Motor neuron (in vitro differentiated cells): ENCODE measurements around the gene ALS2CL. TPM values are rescaled to one million over a fixed set of nuclear protein-coding genes. Genes with fewer than 3 reads are reported as not detected.

Source experiments
- ATAC-seq, 8 experiments: fragments of 200-7000 bp; cut with Tn5 transposase; replicated peaks in 6 of 8; 2 replicates each; pipeline ENCODE4 v1.8.0; 2021; ENCODE audit warnings: mild to moderate bottlenecking in 8 of 8, moderate library complexity in 8 of 8
- H3K27ac ChIP-seq, 2 donors: fragments of 250-450 bp; sonication (Bioruptor Pico); 2 replicates each; pipeline ENCODE4 v1.9.0; 2021; ENCODE audit warnings: antibody characterized with exemption in 2 of 2, mild to moderate bottlenecking in 2 of 2, moderate library complexity in 1 of 2
- H3K4me1 ChIP-seq, 2 donors: fragments of 250-450 bp; sonication (Bioruptor Pico); replicated peaks in 1 of 2; 2 replicates each; pipeline ENCODE4 v1.6.1; 2021; ENCODE audit warnings: antibody characterized with exemption in 2 of 2, mild to moderate bottlenecking in 2 of 2, moderate library complexity in 1 of 2
- H3K4me3 ChIP-seq, 5 donors: fragments of 250-450 bp; sonication (Bioruptor Pico); 2 replicates each; pipeline ENCODE4 v1.9.0; 2021; ENCODE audit warnings: antibody characterized with exemption in 5 of 5, mild to moderate bottlenecking in 5 of 5, moderate library complexity in 4 of 5
- WGBS, 10 experiments: fragments of 450-650 bp; shearing (Covaris generic); methylation state at CpG; one replicate each; pipeline ENCODE4 v1.0.0; 2022; 5-methylcytosine and 5-hydroxymethylcytosine counted together
- in situ Hi-C, 9 experiments: fragments of 400-800 bp; cut with MboI; loops; one replicate each; pipeline ENCODE4 v1.15.0; 2021; ENCODE audit warnings: low sequenced_read_pairs in 9 of 9, low pct_unique_long_range_greater_than_20kb in 2 of 9; ENCODE audit not compliant: unreplicated experiment in 9 of 9
- total RNA-seq, 8 experiments: library from RNA; unstranded; fragments of 300-600 nt; gene quantifications; 2 replicates each; pipeline versions ENCODE4 v1.2.3 to v1.2.4, GENCODE V29; 2022

Gene ALS2CL
- total RNA-seq, 8 experiments from 2014 or later = 0.49 to 3.3 (median 1.5) TPM

DNA sequence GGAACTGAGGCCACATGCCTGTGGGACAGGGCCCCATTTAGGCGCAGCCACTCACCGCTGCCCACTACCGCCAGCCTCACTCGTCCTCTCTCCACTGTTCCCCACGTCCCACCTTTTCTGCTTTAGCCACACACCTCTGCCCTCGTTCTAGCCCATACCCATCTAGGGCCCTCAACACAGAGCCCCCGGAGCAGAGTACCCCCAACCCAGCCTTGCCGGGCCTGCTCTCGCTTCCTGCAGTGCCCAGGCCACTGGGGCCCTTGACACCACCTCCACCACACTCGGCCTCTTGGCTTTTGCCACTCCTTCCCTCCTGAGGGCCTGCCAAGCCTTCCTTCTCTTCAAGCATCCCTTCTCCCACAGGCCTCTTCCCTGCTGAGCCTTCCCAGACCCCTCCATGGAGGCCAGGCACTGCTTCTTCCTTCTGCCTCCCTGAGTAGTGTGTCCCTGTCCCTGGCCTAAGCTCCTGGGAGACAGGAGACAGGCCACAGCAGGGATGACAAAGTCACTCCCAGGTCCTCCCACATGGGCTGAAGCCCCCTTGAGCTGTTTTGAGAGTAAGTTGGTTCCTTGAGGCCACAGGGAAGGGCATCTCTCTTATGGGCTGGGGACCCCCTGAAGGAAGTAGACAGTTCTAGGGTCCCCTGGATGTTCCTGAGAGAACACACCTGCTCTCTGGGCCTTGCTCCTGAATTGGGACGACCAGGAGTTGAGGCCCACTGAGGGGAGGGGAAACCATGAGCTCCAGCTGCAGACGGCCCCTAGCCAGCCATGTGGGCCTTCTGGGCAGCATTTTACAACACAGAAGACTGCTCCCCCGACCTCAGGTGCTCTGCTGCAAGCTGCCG lies 19.8 kb upstream of the ALS2CL start:
- Histone ChIP-seq H3K27ac (no peak overlapping the region), H3K4me3 (no peak overlapping the region), H3K4me1 (peaks cover 6% of the 10 kb centered on the region in 2 donors)
- ATAC-seq = no peak
- in situ Hi-C loops = loop anchor here in 8 of 9 experiments (10.0 to 25.0 kb wide), 5 partner anchors 172 to 649 kb away; partner anchors contain the start of gene PTH1R (in 5 of the 8)
- WGBS, 10 experiments = 0 to 100% (median 58%) methylated on average over 1 to 5 of the region's 14 CpGs; no CpG with 5 or more reads in 2 of the 10 experiments

DNA sequence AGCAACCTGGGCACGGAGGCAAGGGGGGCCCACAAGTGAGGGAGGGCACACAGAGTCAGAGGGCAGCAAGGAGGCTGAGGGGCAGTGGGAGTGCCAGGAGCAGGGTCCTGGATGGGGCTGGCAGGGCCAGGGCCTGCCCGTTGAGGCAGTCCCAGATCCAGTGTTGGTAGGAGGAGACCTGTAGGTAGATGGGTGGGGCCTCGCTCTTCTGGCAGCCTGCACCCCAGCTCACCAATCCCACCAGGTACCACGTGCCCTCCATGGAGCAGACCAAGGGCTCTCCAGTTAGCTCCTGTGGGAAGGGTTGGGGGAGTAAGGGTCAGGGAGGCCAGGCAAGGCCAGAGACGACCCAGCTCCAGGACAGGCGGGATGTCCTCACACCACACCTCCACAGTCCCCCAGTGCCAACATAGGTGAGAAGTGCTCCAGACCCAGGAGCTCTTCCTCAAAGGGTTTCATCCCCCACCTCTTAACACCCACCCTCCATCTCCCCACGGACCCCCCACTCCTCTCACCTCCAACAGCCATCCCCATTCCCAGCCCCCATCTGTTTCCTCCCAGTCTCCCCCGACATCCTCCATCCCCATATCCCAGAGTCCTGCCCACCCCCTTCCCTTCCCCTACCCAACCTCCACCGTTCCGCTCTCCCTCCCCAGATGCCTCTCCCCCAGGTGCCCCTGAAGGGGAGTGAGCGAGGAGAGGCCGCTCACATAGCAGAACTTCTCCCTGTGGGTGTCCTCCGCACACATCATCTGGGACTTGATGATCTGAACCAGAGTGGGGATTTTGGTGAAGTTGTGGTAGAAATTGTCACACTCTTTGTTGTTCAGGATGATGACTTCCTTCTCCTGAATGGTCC lies 18.9 kb upstream of the ALS2CL start:
- peaks cover 6% of the 10 kb centered on the region in 2 donors for H3K4me1 ChIP-seq
- H3K4me3 ChIP-seq = no peak overlapping the region
- H3K27ac ChIP-seq = no peak overlapping the region
- WGBS, 10 experiments = 80% methylated on average over 1 of the region's 13 CpGs; no CpG with 5 or more reads in 9 of the 10 experiments
- no peak for ATAC-seq
- in situ Hi-C loops = loop anchor here in 8 of 9 experiments (10.0 to 25.0 kb wide), 5 partner anchors 172 to 650 kb away; partner anchors contain the start of gene PTH1R (in 5 of the 8)

DNA sequence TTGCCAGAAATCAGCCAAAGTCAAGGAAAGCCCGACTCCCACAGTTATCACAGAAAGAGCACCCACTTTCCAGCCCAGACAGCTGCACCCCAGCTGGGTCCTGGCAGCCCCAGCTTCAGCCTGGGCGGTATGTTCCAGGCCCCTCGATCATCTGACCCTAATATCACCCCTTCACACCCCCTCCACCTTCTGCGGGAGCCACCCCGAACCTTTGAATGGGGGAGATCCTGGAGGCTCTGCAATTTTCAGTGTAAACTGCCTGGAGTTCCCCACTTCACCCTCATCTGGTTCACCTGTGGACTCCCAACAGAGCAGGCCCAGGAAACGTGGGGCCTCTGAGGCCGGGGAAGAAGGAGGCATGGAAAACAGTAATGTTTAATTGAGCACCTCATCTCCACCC lies 18.3 kb upstream of the ALS2CL start:
- 70 to 72% methylated on average over 2 to 3 of the region's 7 CpGs; no CpG with 5 or more reads in 8 of the 10 experiments for WGBS, 10 experiments
- in situ Hi-C loops = loop anchor here in 8 of 9 experiments (10.0 to 25.0 kb wide), 5 partner anchors 173 to 651 kb away; partner anchors contain the start of gene PTH1R (in 5 of the 8)

DNA sequence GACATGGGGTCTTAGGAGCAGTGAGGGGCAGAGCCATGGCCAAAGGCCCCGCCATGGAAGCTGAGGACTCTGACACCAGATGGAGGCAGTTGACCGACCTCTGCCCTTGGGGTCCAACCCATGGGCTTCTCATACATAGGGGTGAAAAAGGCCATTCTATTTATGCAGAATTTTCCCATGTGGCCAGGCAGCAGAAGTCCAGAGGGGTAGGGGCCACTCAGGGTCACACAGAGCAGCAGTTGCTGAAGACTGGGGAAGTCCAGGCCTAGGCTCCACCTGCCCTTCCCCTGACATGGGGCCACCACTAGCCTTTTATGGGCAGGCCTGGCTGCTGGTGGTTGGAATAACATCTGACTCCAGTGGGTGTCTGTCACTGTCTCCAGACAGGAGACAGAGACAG lies 17.8 kb upstream of the ALS2CL start:
- WGBS, 10 experiments = 100% methylated on average over 2 of the region's 2 CpGs; no CpG with 5 or more reads in 9 of the 10 experiments
- in situ Hi-C loops = loop anchor here in 8 of 9 experiments (10.0 to 25.0 kb wide), 5 partner anchors 173 to 651 kb away; partner anchors contain the start of gene PTH1R (in 5 of the 8)
- no peak for ATAC-seq

More for the DNA sequence above, 18.3 kb upstream of the ALS2CL start:
- Histone ChIP-seq H3K27ac (no peak overlapping the region), H3K4me3 (no peak overlapping the region), H3K4me1 (peaks cover 6% of the 10 kb centered on the region in 2 donors)
- ATAC-seq = no peak

DNA sequence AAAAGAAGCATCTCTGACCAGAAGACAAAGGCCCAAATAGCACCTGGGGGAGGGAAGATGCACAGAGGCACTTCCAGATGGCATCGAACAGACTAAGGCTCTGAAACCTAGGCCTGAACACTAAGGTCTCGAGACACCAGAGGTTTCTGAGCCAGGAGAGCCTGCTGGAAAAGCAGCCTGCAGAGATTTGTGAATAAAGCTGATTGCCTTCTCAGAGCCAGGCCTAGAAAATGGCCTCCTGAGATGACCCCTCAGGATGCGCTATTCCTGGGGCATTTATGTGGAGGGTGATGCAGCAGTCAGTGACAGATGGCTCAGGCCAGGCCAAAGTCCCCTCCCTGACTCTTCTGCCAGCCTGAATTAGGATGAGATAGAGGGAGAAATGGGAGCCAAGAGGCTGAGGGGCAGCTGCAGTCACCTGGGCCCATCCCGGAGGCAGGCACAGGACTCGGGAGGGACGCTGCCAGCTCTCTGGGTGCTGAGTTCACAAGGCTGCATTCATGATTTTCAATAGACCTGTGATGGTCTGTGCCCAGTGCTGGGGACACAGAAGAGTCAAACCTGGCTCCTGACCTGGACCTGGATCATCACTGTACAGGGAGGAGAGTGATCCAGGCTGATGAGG lies 17.3 kb upstream of the ALS2CL start:
- Histone ChIP-seq H3K4me3 (no peak overlapping the region), H3K4me1 (peaks cover 6% of the 10 kb centered on the region in 2 donors), H3K27ac (no peak overlapping the region)
- peak in 1 of 8 experiments; percentile 17 for ATAC-seq
- 40 to 87% (median 80%) methylated on average over 1 to 3 of the region's 6 CpGs; no CpG with 5 or more reads in 5 of the 10 experiments for WGBS, 10 experiments
- in situ Hi-C loops = loop anchor here in 8 of 9 experiments (10.0 to 25.0 kb wide), 5 partner anchors 174 to 652 kb away; partner anchors contain the start of gene PTH1R (in 5 of the 8)

More for the DNA sequence above, 17.8 kb upstream of the ALS2CL start:
- Histone ChIP-seq H3K27ac (no peak overlapping the region), H3K4me1 (peaks cover 6% of the 10 kb centered on the region in 2 donors), H3K4me3 (no peak overlapping the region)

DNA sequence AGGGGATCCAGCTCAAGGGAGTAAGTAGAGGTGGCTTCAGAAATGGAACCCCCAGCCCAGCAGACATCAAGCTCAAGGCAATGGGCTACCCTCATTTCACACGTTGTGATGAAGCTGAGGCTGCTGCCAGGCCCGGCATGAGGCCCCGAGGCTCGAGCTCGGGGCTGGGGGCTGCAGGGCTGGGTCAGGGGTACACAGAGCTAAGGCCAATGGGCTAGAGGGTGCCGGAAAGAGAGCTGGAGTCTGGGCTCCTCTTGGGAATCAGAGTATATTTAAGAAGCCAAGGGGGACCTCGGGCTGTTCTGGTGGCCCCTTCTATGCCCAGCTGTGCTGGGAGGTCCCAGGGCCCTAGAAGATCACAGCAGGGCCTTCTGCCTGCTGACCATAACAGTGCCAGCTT lies 16.8 kb upstream of the ALS2CL start:
- peaks cover 6 to 10% of the 10 kb centered on the region in 2 donors for H3K4me1 ChIP-seq
- 73% methylated on average over 2 of the region's 7 CpGs; no CpG with 5 or more reads in 9 of the 10 experiments for WGBS, 10 experiments
- in situ Hi-C loops = loop anchor here in 8 of 9 experiments (10.0 to 25.0 kb wide), 5 partner anchors 175 to 652 kb away; partner anchors contain the start of gene PTH1R (in 5 of the 8)
- H3K4me3 ChIP-seq = no peak overlapping the region
- H3K27ac ChIP-seq = no peak overlapping the region
- no peak for ATAC-seq

DNA sequence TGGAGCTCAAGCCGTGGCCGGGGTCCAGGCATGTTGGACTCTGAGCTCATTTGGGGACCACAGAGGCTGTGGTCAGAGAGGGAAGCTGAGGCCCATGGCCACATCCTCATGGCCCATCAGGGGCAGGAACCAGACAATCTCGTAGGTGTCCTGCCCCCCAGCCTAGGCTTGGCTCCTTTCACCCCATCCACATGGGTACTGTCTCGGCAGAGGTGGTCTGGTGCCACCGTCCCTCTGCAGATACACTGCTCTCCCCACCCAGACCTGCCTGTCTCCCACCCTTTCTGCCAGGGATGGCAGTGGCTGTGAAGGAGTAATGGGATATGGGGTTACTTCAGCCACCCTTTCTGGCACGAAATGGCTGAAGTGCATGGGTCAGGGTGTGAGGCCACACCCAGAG lies 16.2 kb upstream of the ALS2CL start:
- H3K4me3 ChIP-seq = no peak overlapping the region
- peaks cover 6 to 14% of the 10 kb centered on the region in 2 donors for H3K4me1 ChIP-seq
- 0 to 87% (median 60%) methylated on average over 1 to 3 of the region's 6 CpGs; no CpG with 5 or more reads in 7 of the 10 experiments for WGBS, 10 experiments
- no peak overlapping the region for H3K27ac ChIP-seq
- no peak for ATAC-seq
- in situ Hi-C loops = loop anchor here in 8 of 9 experiments (10.0 to 25.0 kb wide), 5 partner anchors 175 to 653 kb away; partner anchors contain the start of gene PTH1R (in 5 of the 8)

DNA sequence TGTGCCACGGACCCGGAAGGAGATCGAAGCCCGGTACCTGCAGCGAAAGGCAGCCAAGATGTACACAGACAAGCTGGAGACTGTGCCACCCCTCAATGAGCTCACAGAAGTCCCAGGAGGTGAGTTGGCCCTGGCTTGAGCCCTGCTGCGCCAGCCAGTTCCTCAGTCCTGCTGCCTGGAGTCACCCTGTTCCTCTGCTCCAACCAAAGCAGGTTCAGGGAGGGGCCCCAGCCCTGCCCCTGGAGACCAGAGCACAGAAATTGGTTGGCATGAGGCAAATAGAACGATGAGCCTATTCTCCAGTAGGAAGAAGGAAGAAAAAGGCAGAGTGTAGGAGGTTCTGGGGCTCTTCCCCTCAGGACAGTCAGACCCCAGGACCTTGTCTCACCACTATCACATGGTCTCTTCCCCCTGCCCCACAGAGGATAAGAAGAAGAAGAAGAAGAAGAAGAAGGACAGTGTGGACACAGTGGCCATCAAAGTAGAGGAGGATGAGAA lies 15.7 kb upstream of the ALS2CL start:
- Histone ChIP-seq H3K4me1 (peaks cover 6 to 14% of the 10 kb centered on the region in 2 donors), H3K4me3 (no peak overlapping the region), H3K27ac (no peak overlapping the region)
- in situ Hi-C loops = loop anchor here in 7 of 9 experiments (25.0 kb wide), 4 partner anchors 178 to 653 kb away; partner anchors contain the start of gene PTH1R (in 5 of the 7)
- ATAC-seq = no peak
- WGBS, 10 experiments = 0 to 100% (median 90%) methylated on average over 1 to 6 of the region's 7 CpGs; no CpG with 5 or more reads in 5 of the 10 experiments

DNA sequence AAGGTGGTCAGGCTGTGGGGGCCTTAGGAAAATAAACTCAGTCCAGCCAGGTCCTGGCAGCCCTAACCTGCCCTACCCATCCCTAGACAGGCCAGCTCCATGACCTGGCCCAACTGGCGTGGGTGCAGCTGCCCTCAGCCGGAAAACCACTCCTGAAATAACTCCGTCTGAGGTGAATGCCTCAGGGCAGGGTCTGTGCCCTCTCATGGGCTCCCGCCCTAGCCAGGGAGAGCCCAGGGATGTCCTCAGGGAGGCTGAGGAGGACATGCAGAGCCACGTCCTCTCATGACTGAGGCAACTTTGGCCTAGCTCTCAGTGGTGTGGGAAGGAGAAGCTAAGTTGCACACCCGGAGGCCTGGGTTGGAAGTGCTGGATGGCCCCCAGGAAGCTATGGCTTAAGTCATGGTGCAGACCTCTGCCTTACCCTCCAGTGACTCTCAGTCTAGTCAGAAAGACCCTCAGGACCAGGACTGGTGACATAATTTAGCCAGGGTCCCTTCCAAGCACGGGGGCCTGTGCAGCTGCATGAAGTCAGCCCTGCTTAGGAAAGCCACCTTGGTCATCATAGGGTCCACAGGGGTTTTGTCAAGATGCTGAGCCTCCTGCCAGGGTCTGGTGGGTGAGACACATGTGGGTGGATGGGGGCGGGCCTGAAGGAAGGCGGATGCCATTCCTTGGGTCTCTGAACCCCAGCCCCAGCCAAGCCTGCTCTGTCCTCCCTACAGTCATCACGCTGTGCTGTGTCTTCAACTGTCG lies 15.1 kb upstream of the ALS2CL start:
- in situ Hi-C loops = loop anchor here in 7 of 9 experiments (25.0 kb wide), 4 partner anchors 179 to 654 kb away; partner anchors contain the start of gene PTH1R (in 5 of the 7)
- no peak overlapping the region for H3K4me3 ChIP-seq
- peaks cover 6 to 14% of the 10 kb centered on the region in 2 donors for H3K4me1 ChIP-seq
- 40 to 100% (median 51%) methylated on average over 1 to 3 of the region's 11 CpGs; no CpG with 5 or more reads in 7 of the 10 experiments for WGBS, 10 experiments
- ATAC-seq = no peak
- no peak overlapping the region for H3K27ac ChIP-seq

DNA sequence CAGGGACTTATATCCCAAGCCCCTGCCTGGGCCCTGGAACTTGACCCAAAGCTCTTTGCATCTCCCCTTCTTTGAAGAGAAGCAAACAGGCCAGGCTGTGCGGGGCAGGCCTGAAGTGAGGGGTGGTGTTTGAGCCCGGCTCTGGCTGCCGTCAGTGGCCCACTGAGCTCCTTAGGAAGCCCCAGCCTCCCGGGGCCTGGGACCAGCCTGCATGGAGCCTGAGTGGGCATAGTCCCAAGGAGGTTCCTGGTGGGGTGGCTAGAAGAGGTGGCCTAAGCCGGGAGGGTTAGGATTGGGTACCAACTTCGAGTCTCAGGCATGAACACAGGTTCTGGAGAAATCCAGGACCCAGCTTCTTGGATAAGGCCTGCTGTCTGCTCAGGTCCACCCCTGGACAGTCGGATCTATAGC lies 14.1 kb upstream of the ALS2CL start:
- ATAC-seq = no peak
- Histone ChIP-seq H3K4me1 (peaks cover 6 to 14% of the 10 kb centered on the region in 2 donors), H3K4me3 (no peak overlapping the region), H3K27ac (no peak overlapping the region)
- in situ Hi-C loops = loop anchor here in 7 of 9 experiments (25.0 kb wide), 4 partner anchors 180 to 655 kb away; partner anchors contain the start of gene PTH1R (in 5 of the 7)
- 0 to 86% (median 80%) methylated on average over 1 to 2 of the region's 7 CpGs; no CpG with 5 or more reads in 5 of the 10 experiments for WGBS, 10 experiments
